ENCODE results near the gene FXYD6. TPM values are rescaled to one million over a fixed set of nuclear protein-coding genes. Genes with fewer than 3 reads are reported as not detected.

Gene FXYD6
- total and polyA plus RNA-seq, 9 of the 15 experiments (the other 6 are each of a cell fraction or from before 2014, with no cell fraction given), result 0.07 to 0.35 TPM; not detected in 7

GRCh38 chr11:117907276-117908108 lies 31.0 kb upstream of the FXYD6 start (continued):
- TF ChIP-seq ATF6 (CRISPR knock-in tag; IDR thresholded peaks at IDR 0.05), result 0 out of 2 replicates have a peak, but pooled peaks have one; percentile 18
- TF ChIP-seq CREB3L1 (IDR thresholded peaks at IDR 0.05; ENCODE audit: borderline replicate concordance, low read depth), result no peak
- TF ChIP-seq ZNF785 (CRISPR knock-in tag; IDR thresholded peaks at IDR 0.05), result no peak
- TF ChIP-seq FOXJ3 (CRISPR knock-in tag; IDR thresholded peaks at IDR 0.05), result no peak
- peak; percentile 30 for TF ChIP-seq GTF2B (IDR thresholded peaks at IDR 0.05; ENCODE audit: extremely low read depth, insufficient read length)
- TF ChIP-seq ARID3B (CRISPR knock-in tag; IDR thresholded peaks at IDR 0.05; ENCODE audit: borderline replicate concordance), result no peak
- TF ChIP-seq ZNF282 (CRISPR knock-in tag; IDR thresholded peaks at IDR 0.05), result no peak
- no peak for TF ChIP-seq SMARCB1 (IDR thresholded peaks at IDR 0.05; ENCODE audit: insufficient read length, low read depth)
- TF ChIP-seq HDAC3 (IDR thresholded peaks at IDR 0.05; ENCODE audit: borderline replicate concordance, partially characterized antibody), result no peak
- TF ChIP-seq MECOM (CRISPR knock-in tag; IDR thresholded peaks at IDR 0.05), result no peak
- TF ChIP-seq, protein P1, sequence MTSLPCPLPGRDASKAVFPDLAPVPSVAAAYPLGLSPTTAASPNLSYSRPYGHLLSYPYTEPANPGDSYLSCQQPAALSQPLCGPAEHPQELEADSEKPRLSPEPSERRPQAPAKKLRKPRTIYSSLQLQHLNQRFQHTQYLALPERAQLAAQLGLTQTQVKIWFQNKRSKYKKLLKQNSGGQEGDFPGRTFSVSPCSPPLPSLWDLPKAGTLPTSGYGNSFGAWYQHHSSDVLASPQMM (CRISPR knock-in tag; IDR thresholded peaks at IDR 0.05), result no peak
- no peak for TF ChIP-seq USF1 (CRISPR knock-in tag; IDR thresholded peaks at IDR 0.05)
- TF ChIP-seq AFF1 (IDR thresholded peaks at IDR 0.05; ENCODE audit: low read depth in 1 of 2, partially characterized antibody in 2 of 2), result no peak
- TF ChIP-seq KAT2B (IDR thresholded peaks at IDR 0.05; ENCODE audit: low read depth, low read length), result no peak
- no peak for TF ChIP-seq ZNF830 (CRISPR knock-in tag; IDR thresholded peaks at IDR 0.05)

All from K562 (cell line).